HepG2 (cell line): ENCODE measurements around the gene CBFA2T2. TPM values are rescaled to one million over a fixed set of nuclear protein-coding genes. Genes with fewer than 3 reads are reported as not detected.

Experiments
- CHD2 ChIP-seq: IDR thresholded peaks from 2 replicates; pipeline ENCODE4 v1.6.1; 2011; ENCODE audit warnings: low read depth, low read length, improper control_type of control experiment
- EEA1 ChIP-seq: sonication (generic); formaldehyde crosslinking; IDR thresholded peaks from 2 replicates; pipeline ENCODE4 v1.5.1; 2020; ENCODE audit warnings: mild to moderate bottlenecking, missing genetic modification reagents, borderline replicate concordance
- GPN1 ChIP-seq: sonication (generic); formaldehyde crosslinking; IDR thresholded peaks from 2 replicates; pipeline ENCODE4 v1.5.1; 2020; ENCODE audit warnings: missing genetic modification reagents, borderline replicate concordance
- HMGXB4 ChIP-seq, 2 experiments: sonication (generic) in 1 of 2; formaldehyde crosslinking in 1 of 2; IDR thresholded peaks; 2 replicates each; pipeline versions ENCODE4 v1.4.0 to v1.6.1; 2018 to 2020; ENCODE audit warnings: missing genetic modification reagents in 2 of 2, borderline replicate concordance in 1 of 2, low read depth in 1 of 2, mild to moderate bottlenecking in 1 of 2, missing biosample characterization in 1 of 2
- HNRNPL ChIP-seq: fragments of 200-400 bp; formaldehyde crosslinking; IDR thresholded peaks from 2 replicates; pipeline ENCODE4 v1.6.1; 2017; ENCODE audit warnings: mild to moderate bottlenecking, low read depth, low read length
- KLF6 ChIP-seq: IDR thresholded peaks from 2 replicates; pipeline ENCODE4 v1.8.0; 2016; ENCODE audit warnings: missing biosample characterization, missing genetic modification reagents
- MEIS2 ChIP-seq: sonication (generic); formaldehyde crosslinking; IDR thresholded peaks from 2 replicates; pipeline ENCODE4 v1.9.0; 2021; ENCODE audit warnings: mild to moderate bottlenecking, missing genetic modification reagents
- MLLT10 ChIP-seq: sonication (generic); formaldehyde crosslinking; IDR thresholded peaks from 2 replicates; pipeline ENCODE4 v1.4.0; 2020; ENCODE audit warnings: missing genetic modification reagents
- PBX2 ChIP-seq: IDR thresholded peaks from 2 replicates; pipeline ENCODE4 v1.6.1; 2016; ENCODE audit warnings: control low read depth
- PREB ChIP-seq: sonication (generic); formaldehyde crosslinking; IDR thresholded peaks from 2 replicates; pipeline ENCODE4 v1.4.0; 2020; ENCODE audit warnings: missing genetic modification reagents
- RARG ChIP-seq: sonication (generic); formaldehyde crosslinking; IDR thresholded peaks from 2 replicates; pipeline ENCODE4 v1.4.0; 2020; ENCODE audit warnings: low read depth, mild to moderate bottlenecking, missing genetic modification reagents
- TBP ChIP-seq: sonication (generic); formaldehyde crosslinking; IDR thresholded peaks from 2 replicates; pipeline ENCODE4 v1.5.0; 2020; ENCODE audit warnings: missing genetic modification reagents
- ZBTB34 ChIP-seq: sonication (generic); formaldehyde crosslinking; IDR thresholded peaks from 2 replicates; pipeline ENCODE4 v1.8.0; 2022; ENCODE audit warnings: mild to moderate bottlenecking, missing genetic modification reagents
- ZBTB8A ChIP-seq: sonication (generic); formaldehyde crosslinking; IDR thresholded peaks from 2 replicates; pipeline ENCODE4 v1.4.0; 2020; ENCODE audit warnings: mild to moderate bottlenecking, low read depth, missing genetic modification reagents, borderline replicate concordance
- ZNF225 ChIP-seq: sonication (generic); formaldehyde crosslinking; IDR thresholded peaks from 2 replicates; pipeline ENCODE4 v1.4.0; 2020; ENCODE audit warnings: mild to moderate bottlenecking, missing genetic modification reagents
- ZNF296 ChIP-seq: sonication (generic); formaldehyde crosslinking; conservative IDR thresholded peaks from 2 replicates; pipeline ENCODE4 v1.5.0; 2020; ENCODE audit warnings: mild to moderate bottlenecking, missing genetic modification reagents
- ZNF343 ChIP-seq: sonication (generic); formaldehyde crosslinking; IDR thresholded peaks from 2 replicates; pipeline ENCODE4 v1.4.0; 2020; ENCODE audit warnings: mild to moderate bottlenecking, missing genetic modification reagents
- ZNF430 ChIP-seq: sonication (generic); formaldehyde crosslinking; IDR thresholded peaks from 2 replicates; pipeline ENCODE4 v1.9.0; 2021; ENCODE audit warnings: mild to moderate bottlenecking, missing genetic modification reagents
- ZNF512B ChIP-seq: sonication (generic); formaldehyde crosslinking; IDR thresholded peaks from 2 replicates; pipeline ENCODE4 v1.5.1; 2020; ENCODE audit warnings: missing genetic modification reagents, mild to moderate bottlenecking, borderline replicate concordance
- ZNF691 ChIP-seq: sonication (generic); formaldehyde crosslinking; IDR thresholded peaks from 2 replicates; pipeline ENCODE4 v1.4.0; 2020; ENCODE audit warnings: missing genetic modification reagents, low read depth, mild to moderate bottlenecking, borderline replicate concordance
- ZSCAN9 ChIP-seq: IDR thresholded peaks from 2 replicates; pipeline ENCODE4 v1.6.1; 2016; ENCODE audit warnings: borderline replicate concordance
- polyA plus RNA-seq, 8 experiments: library from polyadenylated mRNA; depleted of rRNA in 3 of 8; stranded (reverse) in 7 of 8; unstranded in 1 of 8; fragments of >200 nt; fragmentation: Illumina TruSeq in 4 of 8; extraction: Trizol in 4 of 8; gene quantifications; 2 replicates each; pipeline versions ENCODE4 v1.2.1 to v1.2.3, GENCODE V29; 2011 to 2016; ENCODE audit warnings: low read depth in 4 of 8, missing spikeins in 1 of 8, mixed read lengths in 1 of 8; ENCODE audit not compliant: insufficient read depth in 1 of 8
- total RNA-seq, 5 experiments: library from RNA; depleted of rRNA; stranded (reverse); fragments of >200 nt; fragmentation: Illumina TruSeq; extraction: Trizol; gene quantifications; 2 replicates each; pipeline ENCODE4 v1.2.3, GENCODE V29; 2016; ENCODE audit warnings: low read depth in 1 of 5

The CBFA2T2 gene
- total and polyA plus RNA-seq, 2 of the 13 experiments (the other 11 are each of a cell fraction or from before 2014, with no cell fraction given), result 6.3 to 21.2 TPM

GRCh38 chr20:33673114-33673409 lies 183.2 kb downstream of the CBFA2T2 start (continued):
- TF ChIP-seq RARG (CRISPR knock-in tag) (0 out of 2 replicates have a peak, but pooled peaks have one; percentile 12), ZBTB8A (CRISPR knock-in tag) (no peak), ZBTB34 (CRISPR knock-in tag) (0 out of 2 replicates have a peak, but pooled peaks have one; percentile 8), HMGXB4 (CRISPR knock-in tag; IDR thresholded peaks at IDR 0.05; ENCODE audit: borderline replicate concordance in 1 of 2, low read depth in 1 of 2) (0 out of 4 replicates have a peak, but pooled peaks of 1 of the 2 experiments have one; percentile 9), ZNF225 (CRISPR knock-in tag) (0 out of 2 replicates have a peak, but pooled peaks have one; percentile 1), MEIS2 (no peak), ZNF512B (CRISPR knock-in tag) (0 out of 2 replicates have a peak, but pooled peaks have one; percentile 6), MLLT10 (no peak), CHD2 (no peak), EEA1 (CRISPR knock-in tag) (no peak), ZSCAN9 (CRISPR knock-in tag) (no peak), GPN1 (CRISPR knock-in tag) (0 out of 2 replicates have a peak, but pooled peaks have one; percentile 25), PREB (CRISPR knock-in tag) (0 out of 2 replicates have a peak, but pooled peaks have one; percentile 38), PBX2 (no peak), HNRNPL (peak; percentile 53; the same call in 1 of the 2 replicates), ZNF296 (CRISPR knock-in tag) (no peak), TBP (peak; percentile 79; the same call in 1 of the 2 replicates), ZNF343 (CRISPR knock-in tag) (no peak), KLF6 (no peak), ZNF430 (CRISPR knock-in tag) (0 out of 2 replicates have a peak, but pooled peaks have one; percentile 12), ZNF691 (peak; percentile 6; the same call in 1 of the 2 replicates)
